Esophagus muscularis mucosa (tissue), 4 donors: Measurements from ENCODE around the gene FBH1.
A peak's percentile ranks its signal among the peaks of the same experiment; 100 is the strongest.

Experiments used
- CTCF ChIP-seq, 3 experiments: fragments of 200-600 bp in 2 of 3; fragments of 450-650 bp in 1 of 3; sonication (generic) in 2 of 3; IDR thresholded peaks; one replicate each; pipeline ENCODE4 v1.5.1; 2017 to 2019; ENCODE audit warnings: antibody characterized with exemption in 3 of 3, mild to moderate bottlenecking in 2 of 3, moderate library complexity in 1 of 3
- EP300 ChIP-seq: sonication (generic); formaldehyde crosslinking; IDR thresholded peaks from one replicate; pipeline ENCODE4 v1.6.1; 2017; ENCODE audit warnings: antibody characterized with exemption
- POLR2A ChIP-seq: fragments of 450-650 bp; IDR thresholded peaks from one replicate; pipeline ENCODE4 v1.6.1; 2017; ENCODE audit warnings: antibody characterized with exemption, moderate library complexity, mild to moderate bottlenecking, low read depth
- POLR2AphosphoS5 ChIP-seq, 2 donors: sonication (generic); formaldehyde crosslinking; IDR thresholded peaks; one replicate each; pipeline ENCODE4 v1.6.1; 2017; ENCODE audit warnings: antibody characterized with exemption in 2 of 2

- TF ChIP-seq CTCF (IDR thresholded peaks at IDR 0.05) (peak in 1 of 3 experiments; percentile 19), POLR2A (peak; percentile 52), EP300 (no peak), POLR2AphosphoS5 (IDR thresholded peaks at IDR 0.05) (peak; percentile 84 to 88)
These were observed at the start of gene FBH1, which contains the start of gene ANKRD16 for GRCh38 chr10:5889624-5890451.
